A673 (cell line): ENCODE measurements around the gene QRSL1. TPM values are rescaled to one million over a fixed set of nuclear protein-coding genes. Genes with fewer than 3 reads are reported as not detected.

Source experiments
- BruUV-seq: library from RNA; stranded (reverse); fragments of 400-500 nt; replicated peaks from 2 replicates; lab custom pipeline; 2021; lab: Mats Ljungman, UMichigan
- CTCF ChIA-PET: fragments of 300-600 bp; sonication (Branson Sonifier 250); formaldehyde crosslinking; loops from one replicate; lab custom pipeline; 2022; ENCODE audit warnings: antibody characterized with exemption; lab: Charles Lee
- POLR2A ChIA-PET: fragments of 300-600 bp; sonication (Branson Sonifier 250); formaldehyde crosslinking; loops from one replicate; lab custom pipeline; 2022; ENCODE audit warnings: antibody characterized with exemption; ENCODE audit not compliant: low non-redundant PET; lab: Charles Lee
- DNase-seq: peaks from one replicate; pipeline ENCODE4 v3.0.0-alpha.2; 2015; ENCODE audit warnings: low spot score
- H3K27ac ChIP-seq: fragments of 200-600 bp; sonication (generic); 2 replicates; pipeline ENCODE4 v1.5.1; 2016; ENCODE audit warnings: mixed run types, low read depth, mild to moderate bottlenecking, mixed read lengths, antibody characterized with exemption, low read length; ENCODE audit not compliant: poor library complexity, severe bottlenecking
- H3K27me3 ChIP-seq: fragments of 200-600 bp; sonication (generic); replicated peaks from 2 replicates; pipeline ENCODE4 v1.6.1; 2017; ENCODE audit warnings: mixed run types, low read depth, mild to moderate bottlenecking, mixed read lengths, antibody characterized with exemption, low read length; ENCODE audit not compliant: insufficient read depth, poor library complexity
- H3K36me3 ChIP-seq: fragments of 200-600 bp; sonication (generic); 2 replicates; pipeline ENCODE4 v1.6.1; 2016; ENCODE audit warnings: mixed run types, mild to moderate bottlenecking, mixed read lengths, antibody characterized with exemption, low read length; ENCODE audit not compliant: insufficient read depth, poor library complexity, severe bottlenecking
- H3K4me1 ChIP-seq: fragments of 200-600 bp; sonication (generic); 2 replicates; pipeline ENCODE4 v1.6.1; 2017; ENCODE audit warnings: mixed run types, mild to moderate bottlenecking, mixed read lengths, antibody characterized with exemption, low read length; ENCODE audit not compliant: insufficient read depth, poor library complexity, severe bottlenecking
- H3K4me3 ChIP-seq: fragments of 200-600 bp; sonication (generic); 2 replicates; pipeline ENCODE4 v1.5.1; 2016; ENCODE audit warnings: low read depth, mixed run types, mild to moderate bottlenecking, mixed read lengths, low read length; ENCODE audit not compliant: poor library complexity, severe bottlenecking
- H3K9me3 ChIP-seq: fragments of 200-600 bp; sonication (generic); 2 replicates; pipeline ENCODE4 v1.6.1; 2016; ENCODE audit warnings: mixed run types, low read depth, mild to moderate bottlenecking, mixed read lengths, antibody characterized with exemption, low read length; ENCODE audit not compliant: poor library complexity, severe bottlenecking
- EZH2 ChIP-seq: fragments of 200-600 bp; sonication (generic); IDR thresholded peaks from 2 replicates; pipeline ENCODE4 v1.6.1; 2017; ENCODE audit warnings: borderline replicate concordance, low read depth, mild to moderate bottlenecking, mixed read lengths, antibody characterized with exemption, low read length; ENCODE audit not compliant: poor library complexity, severe bottlenecking
- intact Hi-C: fragments of 100-400 bp; cut with micrococcal nuclease; formaldehyde crosslinking; loops from one replicate; pipeline ENCODE4 v1.10.0; 2022; ENCODE audit not compliant: unreplicated experiment
- total RNA-seq: library from RNA; stranded (reverse); gene quantifications from 2 replicates; pipeline ENCODE4 v1.2.3, GENCODE V29; 2021
- TF ChIP-seq, protein P1 (sequence below): fragments of 300-800, 200-600 bp; sonication (generic); conservative IDR thresholded peaks from 2 replicates; pipeline ENCODE4 v1.5.1; 2017; ENCODE audit warnings: low read depth, mild to moderate bottlenecking, antibody characterized with exemption, low read length, moderate library complexity, mixed read lengths

QRSL1 gene
- total RNA-seq, 1 experiment from 2014 or later: 20.4 TPM

GRCh38 chr6:106667022-106667402 is 37.6 kb downstream of the QRSL1 start:
- Histone ChIP-seq H3K36me3 (peaks cover 13% of the 10 kb centered on the region), H3K27me3 (no peaks in the 10 kb centered on the region), H3K9me3 (no peaks in the 10 kb centered on the region), H3K4me3 (no peak overlapping the region), H3K4me1 (peaks cover 5% of the 10 kb centered on the region), H3K27ac (no peak overlapping the region)
- BruUV-seq: no TSS peak
- no peak for DNase-seq
- intact Hi-C loops: no loop called here
- no peak for TF ChIP-seq EZH2
- TF ChIP-seq, protein P1, sequence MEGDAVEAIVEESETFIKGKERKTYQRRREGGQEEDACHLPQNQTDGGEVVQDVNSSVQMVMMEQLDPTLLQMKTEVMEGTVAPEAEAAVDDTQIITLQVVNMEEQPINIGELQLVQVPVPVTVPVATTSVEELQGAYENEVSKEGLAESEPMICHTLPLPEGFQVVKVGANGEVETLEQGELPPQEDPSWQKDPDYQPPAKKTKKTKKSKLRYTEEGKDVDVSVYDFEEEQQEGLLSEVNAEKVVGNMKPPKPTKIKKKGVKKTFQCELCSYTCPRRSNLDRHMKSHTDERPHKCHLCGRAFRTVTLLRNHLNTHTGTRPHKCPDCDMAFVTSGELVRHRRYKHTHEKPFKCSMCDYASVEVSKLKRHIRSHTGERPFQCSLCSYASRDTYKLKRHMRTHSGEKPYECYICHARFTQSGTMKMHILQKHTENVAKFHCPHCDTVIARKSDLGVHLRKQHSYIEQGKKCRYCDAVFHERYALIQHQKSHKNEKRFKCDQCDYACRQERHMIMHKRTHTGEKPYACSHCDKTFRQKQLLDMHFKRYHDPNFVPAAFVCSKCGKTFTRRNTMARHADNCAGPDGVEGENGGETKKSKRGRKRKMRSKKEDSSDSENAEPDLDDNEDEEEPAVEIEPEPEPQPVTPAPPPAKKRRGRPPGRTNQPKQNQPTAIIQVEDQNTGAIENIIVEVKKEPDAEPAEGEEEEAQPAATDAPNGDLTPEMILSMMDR: no peak
- POLR2A ChIA-PET: no interaction called here
- CTCF ChIA-PET: no interaction called here

DNA sequence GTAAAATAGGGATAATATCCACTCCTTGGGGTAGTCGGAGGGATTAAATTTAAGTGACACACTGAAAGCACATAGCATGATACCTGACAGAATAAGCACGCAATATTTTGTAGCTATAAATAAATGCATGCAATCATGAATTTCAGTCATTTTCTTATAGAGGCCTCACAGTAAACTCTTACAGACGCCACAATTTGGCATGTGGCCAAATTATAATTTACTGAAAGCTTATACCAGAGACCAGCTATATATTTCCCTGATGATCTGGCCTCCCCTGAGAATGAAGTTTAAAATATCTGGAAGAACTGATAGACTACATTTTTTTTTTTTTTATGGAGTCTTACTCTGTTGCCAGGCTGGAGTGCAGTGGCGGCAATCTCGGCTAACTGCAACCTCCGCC is 40.9 kb downstream of the QRSL1 start:
- H3K9me3 ChIP-seq: no peaks in the 10 kb centered on the region
- DNase-seq: peak; percentile 14
- no peak overlapping the region for H3K4me3 ChIP-seq
- peaks cover 5% of the 10 kb centered on the region for H3K36me3 ChIP-seq
- peaks cover 15% of the 10 kb centered on the region for H3K4me1 ChIP-seq
- BruUV-seq: no TSS peak
- POLR2A ChIA-PET: no interaction called here
- CTCF ChIA-PET: no interaction called here
- intact Hi-C loops: no loop called here
- H3K27me3 ChIP-seq: no peaks in the 10 kb centered on the region
- no peak for TF ChIP-seq EZH2
- TF ChIP-seq, protein P1: no peak
- H3K27ac ChIP-seq: no peak overlapping the region

DNA sequence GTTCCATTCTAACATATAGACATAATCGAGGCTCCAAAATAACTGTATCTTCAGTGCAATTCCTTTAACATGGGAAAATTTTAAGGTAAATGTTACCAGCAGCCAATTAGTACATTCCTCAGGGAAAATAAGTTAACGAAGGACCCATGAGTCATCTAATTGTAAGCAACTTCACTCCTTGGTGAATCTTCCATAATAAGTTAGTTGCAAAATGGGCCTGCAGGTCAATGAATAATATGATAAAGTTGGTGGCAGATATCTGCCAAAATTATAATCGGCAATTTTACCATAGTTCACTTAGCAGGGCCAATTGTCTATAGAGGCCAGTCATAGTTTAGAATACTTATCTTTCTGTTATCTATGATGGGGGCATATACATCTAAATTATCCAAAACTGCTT is 42.3 kb downstream of the QRSL1 start:
- H3K9me3 ChIP-seq: no peaks in the 10 kb centered on the region
- ChIA-PET CTCF (no interaction called here), POLR2A (no interaction called here)
- intact Hi-C loops: no loop called here
- no peaks in the 10 kb centered on the region for H3K27me3 ChIP-seq
- H3K4me1 ChIP-seq: peaks cover 15% of the 10 kb centered on the region
- no peak overlapping the region for H3K27ac ChIP-seq
- no TSS peak for BruUV-seq
- no peak overlapping the region for H3K4me3 ChIP-seq
- DNase-seq: peak; percentile 14
- H3K36me3 ChIP-seq: no peaks in the 10 kb centered on the region
- TF ChIP-seq, protein P1: no peak
- no peak for TF ChIP-seq EZH2
